H1 (cell line): ENCODE measurements around the gene TGM1. TPM values are rescaled to one million over a fixed set of nuclear protein-coding genes. Genes with fewer than 3 reads are reported as not detected.

Experiments
- CTCF ChIA-PET: fragments of 300-600 bp; sonication (Branson Sonifier 250); formaldehyde crosslinking; loops from one replicate; lab custom pipeline; 2021; ENCODE audit not compliant: partially characterized antibody; lab: Charles Lee
- POLR2A ChIA-PET: fragments of 300-600 bp; sonication (Branson Sonifier 250); formaldehyde crosslinking; loops from one replicate; lab custom pipeline; 2021; ENCODE audit warnings: inconsistent platforms; ENCODE audit not compliant: partially characterized antibody; lab: Charles Lee
- DNase-seq, 2 experiments: peaks; one replicate each; pipeline versions ENCODE4 v3.0.0 to v3.0.0-alpha.2; 2010 to 2022; ENCODE audit warnings: low spot score in 2 of 2, low read depth in 1 of 2, mixed read lengths in 1 of 2
- FAIRE-seq: peaks from 2 replicates; lab custom pipeline; 2011; peaks lifted over from hg19 to GRCh38; lab: Jason Lieb, UNC
- H2AFZ ChIP-seq: 2 replicates; pipeline ENCODE4 v1.8.1; 2012; ENCODE audit warnings: low read length, inconsistent platforms
- H2AK5ac ChIP-seq: 2 replicates; pipeline ENCODE4 v1.6.1; 2013; ENCODE audit warnings: low read depth, low read length
- H2BK120ac ChIP-seq: replicated peaks from 2 replicates; pipeline ENCODE3; 2013; ENCODE audit warnings: low read depth, low read length, inconsistent platforms
- H2BK12ac ChIP-seq: 2 replicates; pipeline ENCODE4 v1.6.1; 2013; ENCODE audit warnings: low read depth, low read length
- H2BK15ac ChIP-seq: 2 replicates; pipeline ENCODE4 v1.6.1; 2013; ENCODE audit warnings: low read length
- H2BK20ac ChIP-seq: 2 replicates; pipeline ENCODE4 v1.6.1; 2013; ENCODE audit warnings: low read length
- H2BK5ac ChIP-seq: 2 replicates; pipeline ENCODE4 v1.6.1; 2013; ENCODE audit warnings: low read depth, low read length
- H3K14ac ChIP-seq: 2 replicates; pipeline ENCODE4 v1.6.1; 2013; ENCODE audit warnings: inconsistent platforms; ENCODE audit not compliant: insufficient read length
- H3K18ac ChIP-seq: 2 replicates; pipeline ENCODE4 v1.6.1; 2013; ENCODE audit warnings: low read length; ENCODE audit errors: extremely low read depth
- H3K23ac ChIP-seq: 2 replicates; pipeline ENCODE4 v1.6.1; 2013; ENCODE audit warnings: inconsistent platforms; ENCODE audit not compliant: insufficient read length
- H3K23me2 ChIP-seq: 2 replicates; pipeline ENCODE4 v1.6.1; 2013; ENCODE audit warnings: low read depth, low read length
- H3K27ac ChIP-seq: 2 replicates; pipeline ENCODE4 v1.6.1; 2011; ENCODE audit warnings: low read depth, low read length, inconsistent platforms
- H3K27me3 ChIP-seq, 4 experiments: replicated peaks in 1 of 4; 1 replicate in 1 of 4; 2 replicates in 3 of 4; pipeline versions ENCODE4 v1.6.1 to v1.8.1; 2011 to 2013; ENCODE audit warnings: low read length in 3 of 4, mild to moderate bottlenecking in 3 of 4, inconsistent platforms in 2 of 4, mixed read lengths in 2 of 4, moderate library complexity in 1 of 4; ENCODE audit not compliant: control insufficient read depth in 3 of 4, insufficient read depth in 3 of 4; ENCODE audit errors: extremely low read depth in 1 of 4
- H3K36me3 ChIP-seq, 4 experiments: 2 replicates each; pipeline versions ENCODE4 v1.6.1 to v1.8.1; 2011 to 2013; ENCODE audit warnings: mild to moderate bottlenecking in 4 of 4, low read length in 3 of 4, moderate library complexity in 2 of 4, control low read depth in 1 of 4, inconsistent platforms in 1 of 4; ENCODE audit not compliant: insufficient read depth in 4 of 4, control insufficient read depth in 2 of 4
- H3K4ac ChIP-seq: replicated peaks from 2 replicates; pipeline ENCODE3; 2013; ENCODE audit warnings: low read length, low read depth, mixed read lengths, inconsistent platforms; ENCODE audit not compliant: insufficient read length
- H3K4me1 ChIP-seq, 4 experiments: replicated peaks in 1 of 4; 1 replicate in 1 of 4; 2 replicates in 3 of 4; pipeline versions ENCODE4 v1.6.1 to v1.8.1; 2011 to 2013; ENCODE audit warnings: low read length in 3 of 4, inconsistent platforms in 2 of 4, mixed read lengths in 1 of 4; ENCODE audit not compliant: insufficient read depth in 4 of 4, control insufficient read depth in 3 of 4
- H3K4me2 ChIP-seq, 2 experiments: 2 replicates each; pipeline versions ENCODE4 v1.6.1 to v1.8.1; 2011 to 2013; ENCODE audit warnings: low read depth in 2 of 2, low read length in 2 of 2, control low read depth in 1 of 2, inconsistent platforms in 1 of 2, mild to moderate bottlenecking in 1 of 2; ENCODE audit not compliant: insufficient read depth in 1 of 2
- H3K4me3 ChIP-seq, 4 experiments: fragments of 200-600, 300-600 bp in 1 of 4; sonication (generic), shearing (Covaris generic), sonication (Bioruptor Twin) in 1 of 4; 2 replicates each; pipeline versions ENCODE4 v1.5.1 to v1.8.1; 2011 to 2016; ENCODE audit warnings: low read length in 4 of 4, low read depth in 3 of 4, control low read depth in 2 of 4, inconsistent platforms in 2 of 4, mild to moderate bottlenecking in 2 of 4, mixed read lengths in 1 of 4, moderate library complexity in 1 of 4; ENCODE audit not compliant: insufficient read depth in 2 of 4; ENCODE audit errors: extremely low read depth in 1 of 4
- H3K56ac ChIP-seq: replicated peaks from 2 replicates; pipeline ENCODE3; 2013; ENCODE audit warnings: low read depth, mild to moderate bottlenecking, mixed read lengths, low read length, inconsistent platforms; ENCODE audit not compliant: insufficient read length
- H3K79me1 ChIP-seq: 2 replicates; pipeline ENCODE4 v1.6.1; 2013; ENCODE audit warnings: low read depth, low read length, control low read depth
- H3K79me2 ChIP-seq, 2 experiments: 2 replicates each; pipeline versions ENCODE4 v1.6.1 to v1.8.1; 2012 to 2013; ENCODE audit warnings: low read length in 2 of 2, mild to moderate bottlenecking in 2 of 2, inconsistent platforms in 1 of 2; ENCODE audit not compliant: insufficient read depth in 2 of 2, control insufficient read depth in 1 of 2
- H3K9ac ChIP-seq, 4 experiments: replicated peaks in 1 of 4; 1 replicate in 1 of 4; 2 replicates in 3 of 4; pipeline versions ENCODE4 v1.6.1 to v1.8.1; 2011 to 2013; ENCODE audit warnings: low read depth in 3 of 4, low read length in 3 of 4, control low read depth in 2 of 4, mild to moderate bottlenecking in 2 of 4, moderate library complexity in 2 of 4, inconsistent platforms in 1 of 4; ENCODE audit errors: extremely low read depth in 1 of 4
- H3K9me3 ChIP-seq, 2 experiments: 2 replicates each; pipeline versions ENCODE4 v1.6.1 to v1.8.1; 2012 to 2013; ENCODE audit warnings: mild to moderate bottlenecking in 2 of 2, moderate library complexity in 2 of 2, control low read depth in 1 of 2, inconsistent platforms in 1 of 2, low read depth in 1 of 2, low read length in 1 of 2, mixed read lengths in 1 of 2; ENCODE audit not compliant: insufficient read depth in 2 of 2
- H4K20me1 ChIP-seq, 2 experiments: replicated peaks in 1 of 2; 2 replicates each; pipeline versions ENCODE3 to v1.8.1; 2011 to 2013; ENCODE audit warnings: inconsistent platforms in 2 of 2, low read length in 2 of 2, mild to moderate bottlenecking in 1 of 2; ENCODE audit not compliant: insufficient read depth in 2 of 2, control insufficient read depth in 1 of 2
- H4K5ac ChIP-seq: 2 replicates; pipeline ENCODE4 v1.6.1; 2013; ENCODE audit warnings: low read length, low read depth, mixed read lengths, inconsistent platforms; ENCODE audit not compliant: insufficient read length
- H4K8ac ChIP-seq: 2 replicates; pipeline ENCODE4 v1.8.0; 2013; ENCODE audit warnings: mild to moderate bottlenecking, moderate library complexity, low read length, inconsistent platforms; ENCODE audit not compliant: insufficient read depth; ENCODE audit errors: extremely low read depth
- H4K91ac ChIP-seq: replicated peaks from 2 replicates; pipeline ENCODE3; 2013; ENCODE audit warnings: low read length, mixed read lengths, inconsistent platforms; ENCODE audit not compliant: insufficient read length
- TCF12 ChIP-seq: IDR thresholded peaks from 2 replicates; pipeline ENCODE4 v1.6.1; 2011; ENCODE audit warnings: low read depth, mild to moderate bottlenecking, low read length
- WGBS, 2 experiments: shearing (Covaris generic) in 1 of 2; methylation state at CpG; one replicate each; pipeline versions ENCODE4 v1.1.6 to v1.1.7; 2013 to 2015; ENCODE audit warnings: low lambda C conversion rate in 2 of 2, mixed read lengths in 2 of 2, inconsistent platforms in 1 of 2, low coverage in 1 of 2, missing lambda C conversion rate in 1 of 2; ENCODE audit not compliant: insufficient replicate concordance in 2 of 2, insufficient coverage in 1 of 2, insufficient read length in 1 of 2; ENCODE audit errors: extremely low coverage in 1 of 2, missing lambda C conversion rate in 1 of 2; 5-methylcytosine and 5-hydroxymethylcytosine counted together
- polyA plus RNA-seq, 7 experiments: library from polyadenylated mRNA; depleted of rRNA in 3 of 7; stranded (reverse) in 5 of 7; unstranded in 2 of 7; fragments of >200 nt in 5 of 7; fragments of 200-250 nt in 2 of 7; gene quantifications; 1 replicate in 5 of 7; 2 replicates in 1 of 7; 4 replicates in 1 of 7; pipeline versions ENCODE4 v1.2.1 to v1.2.3, GENCODE V29; 2011 to 2013; ENCODE audit warnings: missing spikeins in 2 of 7, mixed read lengths in 2 of 7
- total RNA-seq: library from RNA; stranded (reverse); fragmentation: NEBNext Ultra II Directional; extraction: Animal tissue kit (Norgen Biotek cat#: 25700); gene quantifications from 2 replicates; pipeline ENCODE4 v1.2.1, GENCODE V29; 2021

The TGM1 gene
- total and polyA plus RNA-seq, 2 of the 8 experiments (the other 6 are each of a cell fraction or from before 2014, with no cell fraction given), result 1.8 to 2.2 TPM

DNA sequence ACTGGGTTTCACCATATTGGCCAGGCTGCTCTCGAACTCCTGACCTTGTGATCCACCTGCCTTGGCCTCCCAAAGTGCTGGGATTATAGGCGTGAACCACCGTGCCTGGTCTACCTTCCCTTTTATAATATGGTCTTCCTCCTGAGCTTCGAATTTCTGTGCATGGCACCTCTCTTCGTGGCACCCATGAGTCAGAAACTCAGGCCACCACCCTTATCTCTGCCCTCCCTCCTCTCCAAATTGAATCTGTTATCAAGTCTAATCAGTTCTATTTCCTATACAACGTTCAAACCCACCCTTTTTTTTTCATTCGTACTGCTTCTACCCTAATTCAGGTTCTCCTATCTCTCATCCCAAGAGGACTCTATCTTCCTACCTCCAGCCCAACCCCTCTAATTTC is 15.6 kb downstream of the TGM1 start:
- H4K5ac ChIP-seq, result no peak overlapping the region
- no peak overlapping the region for H3K56ac ChIP-seq
- CTCF ChIA-PET, result interaction anchor here (1.0 to 9.4 kb wide), 7 partner anchors 23 to 64 kb away, joined by 3 to 163 read pairs (median 14); partner anchors contain the start of genes CIDEB, DHRS1, LTB4R and NOP9
- peaks cover 0 to 4% (median 0%) of the 10 kb centered on the region in 4 experiments; a peak in 2 of 7 replicates for H3K4me1 ChIP-seq
- H3K4me2 ChIP-seq, result no peak overlapping the region
- H3K9me3 ChIP-seq, result no peaks in the 10 kb centered on the region
- POLR2A ChIA-PET, result interaction anchor here (0.8 to 4.2 kb wide), 12 partner anchors 10 to 59 kb away, joined by 3 to 20 read pairs (median 4); partner anchors contain the start of genes CHMP4A, DHRS1, NOP9 and RABGGTA
- DNase-seq, result no peak
- H2BK120ac ChIP-seq, result no peak overlapping the region
- 84 to 100% methylated on average over 2 to 6 of the region's 7 CpGs for WGBS, 2 experiments
- no peak overlapping the region for H3K14ac ChIP-seq
- no peaks in the 10 kb centered on the region for H3K27me3 ChIP-seq
- no peak overlapping the region for H3K4ac ChIP-seq
- H4K91ac ChIP-seq, result no peak overlapping the region
- H2BK12ac ChIP-seq, result no peak overlapping the region
- H3K23ac ChIP-seq, result no peak overlapping the region
- peaks cover 2% of the 10 kb centered on the region; the same call in 1 of the 2 replicates for H3K23me2 ChIP-seq
- H2BK15ac ChIP-seq, result no peak overlapping the region
- no peaks in the 10 kb centered on the region for H3K36me3 ChIP-seq
- H3K9ac ChIP-seq, result no peak overlapping the region
- H3K79me1 ChIP-seq, result no peaks in the 10 kb centered on the region
- no peak for FAIRE-seq
- H3K79me2 ChIP-seq, result no peaks in the 10 kb centered on the region
- no peak overlapping the region for H2AK5ac ChIP-seq
- no peak overlapping the region for H3K27ac ChIP-seq
- no peaks in the 10 kb centered on the region for H4K20me1 ChIP-seq
- no peak overlapping the region for H2BK5ac ChIP-seq
- no peak overlapping the region for H4K8ac ChIP-seq
- no peak overlapping the region for H2AFZ ChIP-seq
- H3K18ac ChIP-seq, result no peak overlapping the region
- no peak overlapping the region for H3K4me3 ChIP-seq
- H2BK20ac ChIP-seq, result no peak overlapping the region
- no peak for TF ChIP-seq TCF12
